Hepatocyte (in vitro differentiated cells): ENCODE measurements around the gene CSNK1D.

Experiments
- CTCF ChIP-seq: fragments of 200-600 bp; sonication (generic); IDR thresholded peaks from 2 replicates; pipeline ENCODE4 v1.5.1; 2016; ENCODE audit warnings: antibody characterized with exemption, mild to moderate bottlenecking; ENCODE audit not compliant: poor library complexity
- EZH2 ChIP-seq: fragments of 200-600 bp; sonication (generic); IDR thresholded peaks from 2 replicates; pipeline ENCODE4 v1.6.1; 2016; ENCODE audit warnings: antibody characterized with exemption, mild to moderate bottlenecking, borderline replicate concordance

- TF ChIP-seq EZH2 (no peak), CTCF (no peak)
Observed at GRCh38 chr17:82296511-82297279, 23.2 kb upstream of the CSNK1D start.
